Stimulated activated CD8-positive, alpha-beta memory T cell treated with anti-CD3 and anti-CD28 coated beads, Interleukin-7, amount 100 ng/mL, for 48 hours (primary cell): ENCODE results near the gene PNLIPRP2.

Experiments
- DNase-seq, 2 donors: peaks; one replicate each; pipeline ENCODE4 v3.0.0-alpha.2; 2020; ENCODE audit warnings: low read depth in 1 of 2; ENCODE audit errors: extremely low read depth in 1 of 2

The PNLIPRP2 gene

GRCh38 chr10:116620423-116621400 is at the start of gene PNLIPRP2:
Gene PNLIPRP2, plus strand, starts transcription at chr10:116620953.
- DNase-seq = no peak

- no peak for DNase-seq
Measured at GRCh38 chr10:116574797-116575196, 46.0 kb upstream of the PNLIPRP2 start.

- no peak for DNase-seq
Measured at GRCh38 chr10:116587878-116588591, 32.7 kb upstream of the PNLIPRP2 start.

GRCh38 chr10:116588995-116589394 is 31.8 kb upstream of the PNLIPRP2 start:
- no peak for DNase-seq

GRCh38 chr10:116589926-116590325 is 30.8 kb upstream of the PNLIPRP2 start:
- no peak for DNase-seq

- DNase-seq = no peak
Measured at GRCh38 chr10:116590590-116591444, 29.9 kb upstream of the PNLIPRP2 start, which contains the start of gene PNLIPRP1. Gene PNLIPRP1, plus strand, starts transcription at chr10:116590959. Its CDS starts 171 bp downstream, at chr10:116591130.

GRCh38 chr10:116593139-116593740 is 27.5 kb upstream of the PNLIPRP2 start:
- DNase-seq = no peak

GRCh38 chr10:116594525-116595035 is 26.2 kb upstream of the PNLIPRP2 start:
- no peak for DNase-seq

GRCh38 chr10:116596062-116596461 is 24.7 kb upstream of the PNLIPRP2 start:
- no peak for DNase-seq

GRCh38 chr10:116597543-116597942 is 23.2 kb upstream of the PNLIPRP2 start:
- no peak for DNase-seq

- no peak for DNase-seq
Measured at GRCh38 chr10:116598329-116598728, 22.4 kb upstream of the PNLIPRP2 start.

- no peak for DNase-seq
Measured at GRCh38 chr10:116599991-116600390, 20.8 kb upstream of the PNLIPRP2 start.

GRCh38 chr10:116602648-116603400 is 17.9 kb upstream of the PNLIPRP2 start:
- no peak for DNase-seq

- no peak for DNase-seq
Measured at GRCh38 chr10:116606061-116606483, 14.7 kb upstream of the PNLIPRP2 start.

GRCh38 chr10:116607336-116607735 is 13.4 kb upstream of the PNLIPRP2 start:
- DNase-seq = no peak

- no peak for DNase-seq
Measured at GRCh38 chr10:116608686-116609594, 11.8 kb upstream of the PNLIPRP2 start.

GRCh38 chr10:116610443-116611152 is 10.2 kb upstream of the PNLIPRP2 start:
- no peak for DNase-seq

GRCh38 chr10:116611153-116611545 is 9.6 kb upstream of the PNLIPRP2 start:
- no peak for DNase-seq
